Tongue (tissue), 2 donors: ENCODE data around the gene SEPTIN7. TPM values are rescaled to one million over a fixed set of nuclear protein-coding genes. Genes with fewer than 3 reads are reported as not detected.

Experiments used
- DNase-seq: peaks from one replicate; pipeline ENCODE4 v3.0.0-alpha.2; 2015
- total RNA-seq: library from RNA; depleted of rRNA; stranded (reverse); fragments of >200 nt; gene quantifications from one replicate; pipeline ENCODE4 v1.2.3, GENCODE V29; 2014

Gene SEPTIN7
- total RNA-seq, 1 donor from 2014 or later: 362 TPM

DNA sequence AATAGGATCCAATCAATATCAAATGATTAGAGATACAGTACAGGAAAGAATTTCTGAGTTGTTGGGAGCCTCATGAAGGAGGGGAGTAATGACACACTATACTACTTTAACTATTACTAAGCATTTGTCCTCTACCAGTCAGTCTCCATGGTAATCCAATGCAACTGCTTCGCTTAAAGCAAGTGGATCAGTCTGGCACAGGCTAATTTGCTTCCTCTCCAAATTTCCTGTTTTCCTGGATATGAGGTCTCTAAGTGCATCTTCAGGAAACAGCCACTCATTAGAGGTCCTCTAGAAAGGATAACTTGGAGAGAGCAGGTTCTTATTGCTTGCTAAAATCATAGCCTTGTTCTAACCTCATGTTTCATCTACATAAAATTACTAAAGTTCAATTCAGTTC is 8.4 kb upstream of the SEPTIN7 start:
- DNase-seq: peak; percentile 5

DNA sequence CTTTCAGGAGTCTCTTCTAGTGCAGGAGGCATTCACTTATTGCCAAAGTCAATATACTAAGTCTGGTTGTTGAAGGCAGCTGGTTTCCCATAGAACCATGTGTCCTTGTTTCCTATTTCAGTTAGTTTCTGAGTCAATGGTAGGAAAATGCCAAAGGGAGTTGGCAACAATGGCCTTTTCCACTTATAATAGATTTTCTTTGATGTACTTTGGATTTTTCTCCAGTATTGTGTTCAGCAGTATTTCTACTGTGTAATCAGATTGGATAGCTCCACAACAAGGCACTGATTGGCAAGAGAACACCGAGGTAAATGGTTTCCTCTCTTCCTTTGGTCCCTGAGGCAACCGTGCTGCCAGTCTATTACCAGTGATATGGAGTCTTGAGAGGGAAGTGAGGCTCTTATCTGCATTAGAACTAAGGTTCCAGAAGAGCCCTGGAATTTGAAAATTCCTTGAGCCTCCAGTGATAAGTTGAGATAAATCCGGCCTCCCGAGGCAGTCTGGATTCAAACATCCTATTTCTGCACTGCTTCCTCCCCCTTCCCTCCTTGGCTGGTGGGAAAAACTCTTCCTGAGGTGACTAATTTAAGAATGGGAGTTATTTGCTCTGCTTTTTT is 7.9 kb upstream of the SEPTIN7 start:
- peak; percentile 12 for DNase-seq

DNA sequence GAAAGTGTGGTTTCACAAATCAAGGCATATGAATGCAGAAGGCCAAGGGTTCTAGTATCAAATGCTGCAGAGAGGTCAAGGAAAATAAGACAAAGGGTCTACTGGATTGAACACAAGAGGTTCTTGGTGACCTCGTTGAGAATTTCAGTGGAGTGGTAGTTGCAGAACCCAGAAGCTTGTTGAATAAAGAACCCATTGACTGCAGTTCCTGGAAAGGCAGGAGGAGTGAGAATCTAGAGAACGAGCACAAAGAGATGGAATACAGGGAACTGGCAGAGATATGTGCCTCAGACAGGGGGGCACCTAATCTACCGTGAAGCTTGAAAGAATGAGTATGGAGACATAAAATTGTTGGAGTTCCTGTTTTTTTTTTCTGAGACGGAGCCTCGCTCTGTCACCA is 3.5 kb upstream of the SEPTIN7 start:
- no peak for DNase-seq

DNA sequence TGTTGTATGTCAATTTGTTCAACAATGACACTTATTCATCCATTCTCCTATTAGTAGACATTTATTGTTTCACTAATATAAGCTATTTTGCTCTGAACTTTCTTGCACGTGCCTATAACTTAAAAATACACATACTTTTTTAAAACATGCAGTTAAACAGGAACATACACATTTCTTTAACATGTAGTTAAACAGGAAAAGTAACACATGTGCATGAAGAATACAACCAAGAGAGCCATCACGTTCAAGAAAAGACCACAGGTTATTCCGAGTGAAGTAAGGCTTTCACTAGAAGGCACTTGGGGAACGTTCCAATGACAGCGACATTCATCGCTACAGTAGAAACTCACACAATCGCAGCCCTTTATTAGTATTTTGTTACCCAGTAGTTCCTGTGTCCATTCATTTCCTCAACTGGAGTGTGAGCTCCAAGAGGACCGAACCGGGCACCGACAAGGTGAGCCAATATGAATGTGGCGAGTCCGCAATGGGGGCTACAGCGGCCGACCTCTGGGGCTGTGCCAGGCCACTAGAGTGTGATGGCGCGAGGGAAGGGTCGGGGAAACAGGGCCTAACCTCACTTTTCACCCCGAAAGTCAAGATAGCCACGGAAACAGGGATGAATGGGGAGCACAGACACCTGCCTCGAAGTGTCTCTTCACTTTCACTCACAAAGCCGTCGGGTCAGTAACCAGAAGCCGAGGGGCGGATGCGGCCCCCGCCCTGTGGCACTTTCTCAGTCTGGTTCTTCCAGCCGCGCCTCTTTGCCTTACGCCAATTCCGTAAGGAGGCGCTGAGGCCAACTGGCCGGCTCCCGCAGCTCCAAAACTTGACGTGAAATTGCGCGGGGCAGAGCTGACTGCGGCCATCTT is 775 bp upstream of the SEPTIN7 start:
- DNase-seq: peak; percentile 98

DNA sequence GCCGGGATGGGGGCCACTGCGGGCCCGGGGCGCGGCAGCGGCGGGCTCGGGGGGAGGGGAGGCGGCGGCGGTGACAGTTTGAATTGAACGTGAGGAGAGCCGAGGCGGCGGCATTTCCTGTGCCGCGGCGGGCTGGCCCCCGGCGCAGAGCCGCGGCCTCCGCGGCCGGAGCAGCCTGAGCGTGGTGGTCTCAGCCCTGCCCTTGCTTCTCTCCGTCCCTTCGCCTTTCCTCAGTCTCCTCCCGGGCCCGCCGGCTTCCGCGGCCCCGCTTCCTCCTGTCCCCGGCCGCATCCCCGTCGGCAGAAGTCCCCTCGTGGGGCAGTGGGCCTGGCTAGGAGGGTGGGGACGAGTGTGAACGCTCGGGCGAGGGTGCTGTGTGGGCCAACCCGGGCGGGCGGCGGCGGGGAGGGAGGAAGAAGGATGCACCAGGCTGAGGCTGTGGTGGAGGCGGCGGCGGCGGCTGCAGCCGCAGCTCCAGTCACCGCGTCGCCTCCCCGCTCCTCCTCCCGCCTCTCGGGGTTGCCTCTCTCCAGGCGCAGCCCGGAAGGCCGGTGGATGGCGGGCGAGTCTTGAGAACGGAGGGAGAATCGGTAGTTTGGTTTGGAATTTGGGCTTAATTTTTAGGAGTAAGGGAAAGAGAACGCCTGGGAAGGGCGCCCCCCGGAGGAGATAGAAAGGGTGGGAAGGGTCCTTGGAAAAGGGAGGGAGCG is 690 bp downstream of the SEPTIN7 start:
- peak; percentile 89 for DNase-seq

DNA sequence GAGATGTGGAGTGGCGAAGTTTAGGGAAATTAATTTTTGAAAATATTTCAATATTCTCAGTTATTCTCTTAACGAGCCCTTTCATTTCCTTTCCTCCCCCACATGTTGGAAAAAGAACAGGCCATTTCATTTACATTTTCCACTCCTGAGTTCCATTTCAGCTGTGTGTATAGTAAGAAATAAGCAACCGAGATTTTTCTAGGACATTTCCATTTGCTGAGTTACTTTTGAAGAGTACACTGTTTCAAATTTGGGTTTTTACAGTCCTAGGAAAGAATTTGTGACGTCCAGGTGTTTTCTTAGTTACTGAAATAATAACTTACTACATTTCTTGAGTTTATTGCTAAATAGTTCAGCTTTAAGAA is 1.2 kb downstream of the SEPTIN7 start:
- DNase-seq: no peak

DNA sequence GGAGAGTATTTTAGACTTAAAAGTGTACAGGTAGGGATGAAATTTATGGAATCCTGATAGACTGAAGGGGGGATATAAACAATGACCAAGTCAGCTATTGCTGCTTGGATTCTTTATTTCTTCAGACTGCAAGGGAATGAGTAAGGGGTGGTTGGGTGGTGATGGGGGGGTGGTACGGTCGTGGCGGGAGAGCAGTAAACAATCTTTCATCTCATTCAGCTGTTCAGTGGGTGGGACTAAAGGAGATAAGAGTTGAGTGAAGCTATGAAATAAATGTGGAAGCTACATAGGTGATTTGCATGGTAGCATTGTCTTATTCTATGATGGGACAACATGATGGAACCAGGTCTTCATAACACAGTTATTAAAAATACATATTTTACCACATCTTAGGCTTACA is 1.8 kb downstream of the SEPTIN7 start:
- peak; percentile 44 for DNase-seq

DNA sequence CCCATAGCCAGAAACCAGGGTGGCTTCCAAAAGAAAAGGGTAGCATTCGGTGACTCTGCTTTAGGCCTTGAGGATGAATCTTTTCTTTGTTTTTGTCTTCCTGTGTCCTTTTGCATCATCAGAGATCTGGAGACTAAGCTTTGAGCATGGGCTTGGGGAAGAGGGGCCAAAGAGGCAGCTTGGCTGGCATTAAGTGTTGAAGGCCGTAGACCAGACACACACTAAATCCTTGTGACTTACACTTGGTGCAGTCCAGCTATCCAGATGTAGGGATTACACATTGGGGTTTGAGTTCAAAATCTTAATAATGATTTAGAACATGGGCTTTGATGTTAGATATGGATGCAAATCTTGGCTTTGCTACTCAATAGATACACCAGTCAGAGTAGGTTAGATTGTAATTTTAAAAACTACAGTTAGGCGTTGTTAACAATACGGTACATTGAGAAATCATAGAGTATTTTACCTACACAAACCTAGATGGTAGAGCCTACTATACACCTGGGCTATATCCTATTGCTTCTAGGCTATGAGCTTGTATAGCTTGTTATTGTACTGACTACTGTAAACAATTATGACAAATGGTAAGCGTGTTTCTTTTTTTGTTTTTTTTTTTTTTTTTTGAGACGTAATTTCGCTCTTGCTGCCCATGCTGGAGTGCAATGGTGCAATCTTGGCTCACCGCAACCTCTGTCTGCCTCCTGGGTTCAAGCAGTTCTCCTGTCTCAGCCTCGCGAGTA is 3.5 kb downstream of the SEPTIN7 start:
- no peak for DNase-seq

DNA sequence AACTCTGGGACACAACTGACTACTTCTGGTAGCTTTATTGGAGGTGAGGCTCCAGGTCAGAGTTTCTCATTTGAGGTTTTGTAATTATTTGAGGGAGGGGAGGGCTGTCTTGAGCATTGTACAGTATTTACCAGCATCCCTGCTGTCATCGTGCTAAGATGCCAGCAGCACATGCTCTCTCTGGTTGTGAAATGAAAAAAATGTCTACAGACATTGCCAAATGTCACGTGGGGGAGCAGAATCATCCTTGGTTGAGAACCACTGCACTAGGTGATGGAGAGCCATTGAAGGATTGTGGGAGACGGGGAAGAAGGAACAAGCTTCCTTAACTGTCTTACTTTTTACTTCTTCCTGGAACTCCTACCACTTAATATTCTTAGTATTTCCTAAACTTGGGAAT is 5.0 kb downstream of the SEPTIN7 start:
- DNase-seq: no peak

DNA sequence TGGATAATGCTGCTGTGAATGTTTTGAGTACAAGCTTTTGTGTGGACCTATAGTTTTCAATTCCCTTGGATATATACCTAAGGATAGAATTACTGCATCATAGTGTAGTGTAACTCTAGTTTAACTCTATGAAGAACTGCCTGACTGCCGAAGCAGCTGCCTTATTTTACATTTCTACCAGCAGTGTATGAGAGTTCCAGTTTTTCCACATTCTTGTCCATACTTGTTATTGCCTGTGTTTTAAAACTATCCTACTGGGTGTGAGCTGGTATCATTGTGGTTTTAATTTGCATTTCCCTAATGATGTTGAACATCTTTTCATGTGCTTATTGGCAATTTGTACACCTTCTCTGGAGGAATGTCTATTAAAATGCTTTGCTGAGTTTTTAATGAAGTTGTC is 15.7 kb downstream of the SEPTIN7 start:
- DNase-seq: no peak

DNA sequence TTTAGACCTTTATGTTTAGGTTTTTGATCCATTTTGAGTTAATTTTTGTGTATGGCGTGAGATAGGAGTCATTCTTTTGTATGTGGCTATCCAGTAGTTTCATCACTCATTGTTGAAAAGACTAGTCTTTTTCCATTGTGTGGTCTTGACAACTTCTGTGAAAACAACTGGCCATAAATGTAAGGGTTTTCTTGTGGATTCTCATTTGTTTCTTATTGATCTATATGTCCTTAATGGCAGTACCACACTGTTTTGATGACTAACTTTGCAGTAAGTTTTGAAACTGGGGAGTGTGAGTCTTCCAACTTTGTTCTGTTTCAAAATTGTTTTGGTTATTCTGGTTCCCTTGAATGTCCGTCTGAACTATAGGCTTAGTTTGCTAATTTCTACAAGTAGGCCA is 16.3 kb downstream of the SEPTIN7 start:
- DNase-seq: no peak

DNA sequence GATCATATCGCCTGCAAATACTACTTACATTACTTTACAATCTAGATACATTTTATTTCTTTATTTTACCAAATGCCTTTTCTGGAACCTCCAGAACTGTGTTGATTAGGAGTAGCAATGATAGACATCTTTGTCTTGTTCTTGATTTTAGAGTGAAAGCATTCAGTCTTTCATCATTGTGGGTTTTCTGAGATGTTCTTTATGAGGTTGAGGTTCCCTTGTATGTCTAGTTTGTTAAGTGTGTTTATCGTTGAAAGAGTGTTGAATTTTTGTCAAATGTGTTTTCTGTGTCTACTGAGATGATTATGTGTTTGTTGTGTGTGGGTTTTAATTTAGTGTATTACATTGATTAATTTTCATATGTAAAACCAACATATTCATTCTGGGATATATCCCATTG is 17.1 kb downstream of the SEPTIN7 start:
- no peak for DNase-seq

DNA sequence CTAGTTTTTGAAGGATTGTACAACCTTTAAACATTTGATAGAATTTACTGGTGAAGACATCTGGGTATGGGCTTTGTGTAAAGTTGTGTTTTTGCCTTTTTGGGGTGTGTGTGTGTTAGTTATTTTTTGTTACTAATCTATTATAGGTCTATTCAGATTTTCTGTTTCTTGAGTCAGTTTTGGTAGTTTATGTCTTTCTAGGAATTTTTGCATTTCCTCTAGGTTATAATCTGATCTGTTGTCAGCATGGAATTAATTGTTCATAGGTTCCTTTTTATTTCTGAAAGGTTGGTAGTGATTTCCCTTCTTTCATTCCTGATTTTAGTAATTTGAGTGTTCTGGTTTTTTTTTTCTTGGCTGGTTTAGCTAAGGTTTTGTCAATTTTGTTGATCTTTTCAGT is 17.7 kb downstream of the SEPTIN7 start:
- no peak for DNase-seq

DNA sequence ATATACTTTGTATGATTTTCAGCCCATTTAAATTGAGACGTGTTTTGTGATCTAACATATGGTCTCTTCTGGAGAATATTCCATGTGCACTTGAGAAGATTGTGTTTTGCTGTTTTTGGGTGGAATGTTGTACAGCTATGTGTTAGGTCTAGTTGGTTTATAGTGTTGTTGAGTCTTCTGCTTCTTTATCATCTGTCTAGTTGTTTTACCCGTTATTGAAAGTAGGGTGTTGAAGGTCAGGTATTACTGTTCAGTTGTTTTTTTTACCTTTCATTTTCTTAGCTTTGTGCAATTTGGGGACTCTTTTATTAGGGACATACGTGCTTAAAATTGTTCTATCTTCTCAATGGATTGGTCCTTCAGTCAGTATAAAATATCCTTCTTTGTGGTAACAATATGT is 18.5 kb downstream of the SEPTIN7 start:
- no peak for DNase-seq

DNA sequence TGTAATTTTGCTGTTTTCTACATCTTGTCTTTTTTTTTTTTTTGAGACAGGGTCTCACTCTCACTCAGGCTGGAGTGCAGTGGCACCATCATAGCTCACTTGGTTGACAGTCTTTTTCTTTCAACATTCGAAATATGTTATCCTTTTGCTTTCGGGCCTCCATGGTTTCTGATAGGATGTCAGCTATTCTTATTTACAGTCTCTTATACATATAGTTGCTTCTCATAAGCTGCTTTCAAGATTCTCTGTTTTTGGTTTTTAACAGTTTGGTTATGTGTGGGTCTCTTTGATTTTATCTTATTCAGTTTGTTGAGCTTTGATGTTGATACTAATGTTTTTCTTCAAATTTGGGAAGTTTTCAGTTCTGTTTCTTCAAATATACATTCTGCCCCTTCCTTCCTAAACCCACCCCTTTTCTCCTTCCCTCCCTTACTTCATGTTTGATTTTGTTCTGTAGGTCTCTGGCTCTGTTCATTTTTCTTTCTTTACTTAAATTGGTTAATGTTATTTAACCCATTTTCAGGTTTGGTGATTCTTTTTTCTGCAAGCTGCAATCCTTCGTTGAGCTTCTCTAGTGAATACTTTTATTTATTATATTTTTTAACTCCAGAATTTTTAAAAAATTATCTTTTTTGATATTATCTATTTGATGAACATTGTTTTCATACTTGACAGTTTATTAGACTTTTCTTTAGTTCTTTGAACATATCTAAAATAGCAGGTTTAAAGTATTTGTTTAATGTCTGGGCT is 19.3 kb downstream of the SEPTIN7 start:
- no peak for DNase-seq

DNA sequence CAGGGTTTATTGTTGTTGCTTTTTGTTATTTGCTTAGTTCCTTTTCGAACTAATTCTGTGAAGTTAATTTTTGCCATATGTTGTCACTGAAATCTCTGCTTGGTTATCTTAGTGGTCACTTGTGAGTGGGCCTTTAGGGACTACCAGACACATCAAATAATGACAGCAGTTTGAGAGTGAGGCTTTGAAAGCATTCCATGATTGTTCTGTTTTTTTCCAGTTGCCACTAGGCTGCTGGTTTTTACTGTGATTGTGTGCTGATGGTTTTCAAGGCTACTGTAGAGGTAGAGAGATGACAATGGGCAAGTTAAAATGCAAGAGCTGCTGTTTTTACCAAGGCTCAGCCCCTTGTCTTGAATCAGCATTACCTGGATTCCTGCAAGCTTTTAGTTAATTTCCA is 20.0 kb downstream of the SEPTIN7 start:
- DNase-seq: no peak

DNA sequence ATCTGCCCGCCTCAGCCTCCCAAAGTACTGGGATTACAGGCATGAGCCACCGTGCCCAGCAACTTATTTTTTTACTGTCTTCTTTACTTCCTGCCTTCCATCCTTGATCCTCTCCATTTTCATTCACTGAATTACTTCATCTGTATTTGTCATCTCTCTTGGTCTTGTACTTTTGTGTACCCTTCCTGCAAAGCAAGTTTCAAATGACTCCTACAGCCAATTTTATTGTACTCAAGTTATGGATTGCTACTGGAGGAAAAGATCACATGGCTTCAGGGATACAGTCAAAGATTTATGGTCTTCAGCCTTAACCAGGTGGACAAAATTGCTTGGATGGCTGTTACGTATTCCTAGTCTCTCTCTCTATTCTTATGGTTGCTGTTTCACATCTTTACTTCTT is 22.6 kb downstream of the SEPTIN7 start:
- no peak for DNase-seq

DNA sequence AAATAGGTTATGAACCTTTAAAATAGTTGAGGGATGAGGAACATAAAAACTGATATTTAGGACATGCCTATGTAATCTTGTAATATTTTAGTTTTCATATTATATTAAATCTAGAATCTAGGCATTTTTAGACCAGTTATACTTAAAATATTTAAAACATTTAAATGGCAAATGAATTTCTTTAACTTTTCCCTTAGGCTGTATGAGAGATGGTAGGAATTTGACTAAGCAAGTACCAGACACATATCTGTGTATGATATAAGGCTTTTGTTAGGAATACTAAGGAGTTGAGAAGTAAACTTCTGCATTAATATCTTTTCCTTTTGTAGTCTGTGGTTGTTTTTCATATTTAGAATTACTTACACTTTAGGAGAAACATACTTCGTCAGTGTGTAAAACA is 25.1 kb downstream of the SEPTIN7 start:
- no peak for DNase-seq

DNA sequence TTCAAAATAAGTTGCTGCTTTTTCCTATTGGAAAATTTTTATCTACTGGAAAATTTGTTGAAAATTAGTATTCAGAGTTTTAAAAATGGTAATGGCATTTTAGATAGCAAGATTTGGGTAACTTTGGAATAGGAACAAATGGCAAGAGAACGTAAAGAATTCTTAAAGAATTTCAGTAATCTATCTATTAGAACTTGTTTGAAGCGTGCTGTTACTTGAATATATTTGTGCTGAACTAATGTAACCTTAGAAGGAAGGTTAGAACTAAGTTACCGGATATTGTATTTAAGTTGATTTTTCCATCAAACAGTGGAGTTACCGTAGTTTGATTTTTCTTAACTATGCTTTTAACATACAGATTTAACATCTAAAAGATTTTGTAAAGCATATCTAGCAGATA is 25.9 kb downstream of the SEPTIN7 start:
- DNase-seq: no peak

DNA sequence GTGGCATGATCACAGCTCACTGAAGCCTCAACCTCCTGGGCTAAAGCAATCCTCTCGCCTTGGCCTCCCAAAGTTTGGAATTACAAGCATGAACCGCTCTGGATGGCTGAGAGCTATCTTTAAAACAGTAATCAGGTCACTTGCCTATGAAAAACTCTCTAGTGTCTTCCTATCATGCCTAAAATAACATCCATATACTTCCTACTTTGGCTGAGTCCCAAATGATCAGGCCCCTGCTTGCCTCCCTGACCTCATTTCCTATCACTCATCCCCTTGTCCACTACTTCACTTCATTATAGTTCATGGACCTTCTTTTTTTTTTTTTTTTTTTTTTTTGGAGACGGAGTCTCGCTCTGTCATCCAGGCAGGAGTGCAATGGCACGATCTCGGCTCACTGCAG is 28.0 kb downstream of the SEPTIN7 start:
- DNase-seq: peak; percentile 25

DNA sequence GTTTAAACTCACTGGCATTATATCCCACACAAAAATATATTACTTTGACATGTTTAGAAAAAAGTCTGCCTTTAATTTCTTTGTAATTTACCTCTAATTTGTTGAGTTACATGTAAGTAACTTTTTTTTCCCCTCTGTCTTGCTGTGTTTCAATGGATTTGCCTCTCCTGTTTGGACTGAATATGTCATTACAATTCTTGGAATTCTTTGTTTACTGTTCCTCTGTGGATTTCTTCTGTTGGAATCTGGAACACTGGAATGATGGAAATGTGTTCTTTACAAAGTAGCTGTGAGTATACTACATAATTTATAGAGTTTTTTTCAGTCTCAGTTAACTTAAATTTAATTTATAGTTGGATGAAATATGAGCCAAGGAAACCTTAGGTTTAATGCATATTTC is 30.4 kb downstream of the SEPTIN7 start:
- peak; percentile 7 for DNase-seq
